ENCODE data around the gene WNT11. TPM values are rescaled to one million over a fixed set of nuclear protein-coding genes. Genes with fewer than 3 reads are reported as not detected.

WNT11 gene
- total RNA-seq, 4 donors from 2014 or later: 27.7 to 56.2 (median 34.0) TPM

DNA sequence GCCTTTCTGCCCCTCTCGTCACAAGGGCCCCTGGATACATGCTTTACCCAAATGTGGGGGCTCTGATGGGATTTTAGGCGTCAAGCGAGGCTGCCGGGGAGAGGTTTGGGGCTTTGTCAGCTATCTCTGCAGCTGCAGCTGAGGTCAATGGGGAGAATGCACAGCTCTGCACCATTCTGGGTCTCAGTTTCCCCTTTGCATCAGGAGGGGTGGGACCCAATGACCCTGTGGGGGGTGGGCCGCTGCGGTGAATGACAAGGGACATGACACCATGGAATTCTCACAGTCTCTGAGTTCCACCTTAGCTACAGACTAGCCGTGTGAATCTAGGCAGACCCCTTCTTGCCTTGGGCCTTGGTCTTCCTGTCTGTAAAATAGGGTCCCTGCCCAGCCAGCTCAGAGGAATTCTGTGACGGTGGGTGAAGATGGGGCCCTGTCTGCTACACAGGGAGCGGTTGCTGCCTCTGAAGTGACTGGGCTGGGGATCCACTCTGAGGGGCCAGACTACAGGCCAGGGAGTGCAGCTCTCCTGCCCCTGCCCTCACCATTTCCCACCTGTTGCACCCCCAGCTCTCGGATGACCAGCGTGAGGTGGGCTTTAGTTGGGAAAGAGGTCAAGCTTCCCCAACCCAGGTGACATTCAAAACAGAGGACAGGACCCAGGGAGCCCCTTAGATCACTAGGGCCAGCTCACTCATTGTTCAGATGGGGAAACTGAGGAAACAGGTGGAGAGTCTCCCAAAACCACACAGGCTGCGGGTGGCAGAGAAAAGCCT is 35.9 kb upstream of the WNT11 start:
- TF ChIP-seq, protein P1, sequence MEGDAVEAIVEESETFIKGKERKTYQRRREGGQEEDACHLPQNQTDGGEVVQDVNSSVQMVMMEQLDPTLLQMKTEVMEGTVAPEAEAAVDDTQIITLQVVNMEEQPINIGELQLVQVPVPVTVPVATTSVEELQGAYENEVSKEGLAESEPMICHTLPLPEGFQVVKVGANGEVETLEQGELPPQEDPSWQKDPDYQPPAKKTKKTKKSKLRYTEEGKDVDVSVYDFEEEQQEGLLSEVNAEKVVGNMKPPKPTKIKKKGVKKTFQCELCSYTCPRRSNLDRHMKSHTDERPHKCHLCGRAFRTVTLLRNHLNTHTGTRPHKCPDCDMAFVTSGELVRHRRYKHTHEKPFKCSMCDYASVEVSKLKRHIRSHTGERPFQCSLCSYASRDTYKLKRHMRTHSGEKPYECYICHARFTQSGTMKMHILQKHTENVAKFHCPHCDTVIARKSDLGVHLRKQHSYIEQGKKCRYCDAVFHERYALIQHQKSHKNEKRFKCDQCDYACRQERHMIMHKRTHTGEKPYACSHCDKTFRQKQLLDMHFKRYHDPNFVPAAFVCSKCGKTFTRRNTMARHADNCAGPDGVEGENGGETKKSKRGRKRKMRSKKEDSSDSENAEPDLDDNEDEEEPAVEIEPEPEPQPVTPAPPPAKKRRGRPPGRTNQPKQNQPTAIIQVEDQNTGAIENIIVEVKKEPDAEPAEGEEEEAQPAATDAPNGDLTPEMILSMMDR (IDR thresholded peaks at IDR 0.05; ENCODE audit: low read depth): no peak

DNA sequence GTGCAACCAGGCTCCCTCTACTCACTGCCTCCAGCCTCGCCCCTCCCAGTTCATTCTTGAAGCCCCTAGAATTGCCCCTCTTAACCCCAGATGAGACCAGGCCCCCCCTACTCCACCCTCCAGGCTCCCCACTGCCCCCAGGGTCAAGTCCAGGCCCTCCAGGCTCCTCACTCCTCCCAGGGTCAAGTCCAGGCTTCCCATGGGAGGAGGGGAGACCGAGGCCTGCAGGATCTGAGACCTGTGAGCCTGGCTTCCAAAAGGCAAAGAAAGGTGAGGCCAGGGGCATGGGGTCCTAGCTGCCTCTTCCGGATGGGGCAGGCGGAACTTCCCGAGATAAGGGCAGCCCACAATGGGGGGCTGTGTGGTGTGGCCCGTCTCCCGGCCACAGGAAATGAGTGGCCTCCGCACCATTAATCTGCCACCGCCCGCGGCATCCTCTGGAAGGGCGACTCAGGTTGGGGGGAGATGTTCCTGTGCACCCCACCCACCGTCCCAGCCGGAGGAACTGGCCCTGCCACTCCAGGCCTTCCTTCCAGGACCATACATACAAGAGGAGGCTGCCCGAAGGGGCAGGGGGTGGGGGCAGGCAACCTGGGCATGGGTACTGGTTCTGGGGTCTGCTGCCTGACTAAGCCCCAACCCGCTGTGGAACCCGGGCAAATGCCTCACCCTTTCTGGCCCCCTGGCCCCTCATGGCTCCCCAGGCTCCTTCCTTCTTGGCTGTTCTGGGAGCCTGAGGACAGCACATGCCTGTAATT is 35.1 kb upstream of the WNT11 start:
- TF ChIP-seq, protein P1 (IDR thresholded peaks at IDR 0.05; ENCODE audit: low read depth): no peak

DNA sequence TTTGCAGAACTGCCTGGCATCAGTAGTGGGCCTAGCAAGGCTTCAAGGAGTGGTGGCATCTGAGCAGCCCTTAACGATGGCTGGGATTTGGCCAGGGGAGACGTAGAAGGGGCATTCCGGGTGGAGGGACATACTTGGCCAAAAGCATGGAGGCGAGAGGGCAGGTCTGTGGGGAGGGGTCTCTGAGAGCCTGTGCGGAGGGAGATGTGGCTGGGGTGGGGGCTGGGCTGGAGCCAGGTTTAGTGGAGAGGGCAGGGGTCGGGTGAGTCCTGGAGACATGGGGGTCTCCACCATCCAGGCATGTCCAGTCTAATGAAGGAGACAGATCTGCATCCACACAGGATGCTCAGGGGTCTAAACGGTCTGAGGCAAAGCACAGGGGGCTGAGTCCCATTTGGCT is 34.4 kb upstream of the WNT11 start:
- TF ChIP-seq, protein P1 (IDR thresholded peaks at IDR 0.05; ENCODE audit: low read depth): no peak

DNA sequence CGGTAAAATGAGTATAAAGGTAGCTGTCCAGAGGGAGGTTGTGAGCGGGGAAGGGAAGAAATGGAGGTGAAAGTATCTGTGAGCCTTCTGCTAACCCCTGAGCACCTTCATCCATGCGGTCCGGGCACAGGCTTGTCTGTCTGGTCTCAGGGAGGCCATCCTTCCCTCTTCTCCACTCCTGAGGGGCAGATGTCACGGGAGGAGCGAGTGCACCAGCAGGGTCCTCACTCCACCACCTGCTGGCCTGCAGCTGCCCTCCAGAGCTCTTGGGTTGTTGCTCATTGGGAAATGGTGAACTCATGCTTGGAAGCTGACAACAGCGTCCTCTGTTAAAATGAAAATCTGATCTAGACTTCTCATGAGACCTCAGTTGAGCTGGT is 33.8 kb upstream of the WNT11 start:
- TF ChIP-seq, protein P1 (IDR thresholded peaks at IDR 0.05; ENCODE audit: low read depth): no peak

DNA sequence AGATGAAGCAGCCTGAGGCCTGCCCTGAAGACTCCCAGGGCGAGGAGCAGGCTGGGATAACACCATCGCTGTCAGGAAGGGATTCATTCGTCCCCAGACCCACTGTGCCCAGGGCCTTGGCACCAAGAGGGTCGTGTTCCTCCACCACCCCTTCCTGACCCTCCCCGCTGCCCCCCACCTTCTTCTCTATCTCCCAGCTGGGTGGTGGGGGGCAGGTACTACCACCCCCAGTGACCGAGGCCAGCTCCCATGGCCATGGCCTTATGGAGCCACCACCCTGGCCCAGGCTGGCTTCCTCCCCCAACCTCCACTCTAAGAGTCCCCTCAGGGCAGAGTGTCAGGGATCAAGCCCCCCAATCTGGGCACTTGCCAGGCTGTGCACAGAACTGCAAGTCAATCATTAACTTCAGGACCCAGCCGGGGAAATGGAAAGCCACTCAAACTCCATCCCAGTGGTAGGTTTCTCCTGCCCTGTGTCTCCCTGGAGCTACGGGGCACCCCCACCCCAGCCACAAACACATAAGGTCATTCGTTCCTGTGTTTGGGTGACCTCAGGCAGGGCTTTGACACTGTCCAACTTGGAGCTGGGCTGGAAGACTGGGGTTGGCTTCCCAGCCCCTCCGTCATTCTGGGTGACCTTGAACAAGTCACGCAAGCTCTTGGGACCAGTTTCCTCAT is 33.3 kb upstream of the WNT11 start:
- TF ChIP-seq, protein P1 (IDR thresholded peaks at IDR 0.05; ENCODE audit: low read depth): no peak

DNA sequence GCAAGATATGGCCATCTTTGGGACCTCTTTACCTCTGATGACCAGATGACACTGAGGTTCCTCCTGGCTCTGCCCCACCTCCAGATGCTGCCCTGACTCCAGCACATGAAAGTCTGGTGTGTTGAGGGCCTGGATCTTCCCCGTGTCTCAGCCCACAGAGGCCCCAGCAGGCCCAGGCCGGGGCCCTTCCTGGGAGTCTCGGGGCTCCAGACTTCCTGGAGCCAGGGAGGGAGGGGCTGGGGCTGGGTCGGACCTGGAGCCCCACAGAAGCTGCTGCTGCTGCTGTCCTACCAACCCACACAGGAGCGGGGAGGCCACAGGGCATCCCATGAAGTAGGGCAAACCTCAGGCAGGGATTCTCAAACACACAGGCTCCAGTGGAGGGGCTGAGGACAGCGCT is 32.2 kb upstream of the WNT11 start:
- TF ChIP-seq, protein P1 (IDR thresholded peaks at IDR 0.05; ENCODE audit: low read depth): no peak

DNA sequence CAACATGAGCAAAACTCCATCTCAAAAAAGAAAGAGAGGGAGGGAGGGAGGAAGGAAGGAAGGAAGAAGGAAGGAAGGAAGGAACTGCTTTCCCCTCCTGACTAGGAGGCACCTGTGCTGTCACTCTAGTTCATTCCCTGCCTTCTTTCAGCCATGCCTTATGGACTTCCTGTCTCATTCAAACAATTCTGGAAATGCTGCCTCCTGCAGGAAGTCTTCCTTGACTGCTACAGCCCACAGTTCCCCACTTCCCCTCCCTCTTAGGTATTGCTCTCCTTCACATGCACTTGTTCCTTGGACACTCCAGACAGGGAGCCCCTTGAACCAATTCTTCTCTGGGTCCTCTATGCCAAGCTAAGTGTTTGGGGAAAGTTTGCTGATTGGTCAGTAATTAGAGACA is 31.6 kb upstream of the WNT11 start:
- TF ChIP-seq, protein P1 (IDR thresholded peaks at IDR 0.05; ENCODE audit: low read depth): no peak

All from subcutaneous adipose tissue (tissue), 4 donors.